ENCODE results near the gene SLC22A13.

Gene SLC22A13, protein sequence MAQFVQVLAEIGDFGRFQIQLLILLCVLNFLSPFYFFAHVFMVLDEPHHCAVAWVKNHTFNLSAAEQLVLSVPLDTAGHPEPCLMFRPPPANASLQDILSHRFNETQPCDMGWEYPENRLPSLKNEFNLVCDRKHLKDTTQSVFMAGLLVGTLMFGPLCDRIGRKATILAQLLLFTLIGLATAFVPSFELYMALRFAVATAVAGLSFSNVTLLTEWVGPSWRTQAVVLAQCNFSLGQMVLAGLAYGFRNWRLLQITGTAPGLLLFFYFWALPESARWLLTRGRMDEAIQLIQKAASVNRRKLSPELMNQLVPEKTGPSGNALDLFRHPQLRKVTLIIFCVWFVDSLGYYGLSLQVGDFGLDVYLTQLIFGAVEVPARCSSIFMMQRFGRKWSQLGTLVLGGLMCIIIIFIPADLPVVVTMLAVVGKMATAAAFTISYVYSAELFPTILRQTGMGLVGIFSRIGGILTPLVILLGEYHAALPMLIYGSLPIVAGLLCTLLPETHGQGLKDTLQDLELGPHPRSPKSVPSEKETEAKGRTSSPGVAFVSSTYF

GRCh38 chr3:38265604-38266307, at the start of gene SLC22A13:
SLC22A13 (plus strand) TSS chr3:38265812; CDS start chr3:38265861, 49 bp downstream.
- TF ChIP-seq, protein P1, sequence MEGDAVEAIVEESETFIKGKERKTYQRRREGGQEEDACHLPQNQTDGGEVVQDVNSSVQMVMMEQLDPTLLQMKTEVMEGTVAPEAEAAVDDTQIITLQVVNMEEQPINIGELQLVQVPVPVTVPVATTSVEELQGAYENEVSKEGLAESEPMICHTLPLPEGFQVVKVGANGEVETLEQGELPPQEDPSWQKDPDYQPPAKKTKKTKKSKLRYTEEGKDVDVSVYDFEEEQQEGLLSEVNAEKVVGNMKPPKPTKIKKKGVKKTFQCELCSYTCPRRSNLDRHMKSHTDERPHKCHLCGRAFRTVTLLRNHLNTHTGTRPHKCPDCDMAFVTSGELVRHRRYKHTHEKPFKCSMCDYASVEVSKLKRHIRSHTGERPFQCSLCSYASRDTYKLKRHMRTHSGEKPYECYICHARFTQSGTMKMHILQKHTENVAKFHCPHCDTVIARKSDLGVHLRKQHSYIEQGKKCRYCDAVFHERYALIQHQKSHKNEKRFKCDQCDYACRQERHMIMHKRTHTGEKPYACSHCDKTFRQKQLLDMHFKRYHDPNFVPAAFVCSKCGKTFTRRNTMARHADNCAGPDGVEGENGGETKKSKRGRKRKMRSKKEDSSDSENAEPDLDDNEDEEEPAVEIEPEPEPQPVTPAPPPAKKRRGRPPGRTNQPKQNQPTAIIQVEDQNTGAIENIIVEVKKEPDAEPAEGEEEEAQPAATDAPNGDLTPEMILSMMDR (conservative IDR thresholded peaks at IDR 0.05; ENCODE audit: low read depth, low read length) = no peak
- no peak within 1 kb of the TSS for H3K4me3 ChIP-seq (ENCODE audit: low read length)
- no peak for DNase-seq (ENCODE audit: low read depth)

DNA sequence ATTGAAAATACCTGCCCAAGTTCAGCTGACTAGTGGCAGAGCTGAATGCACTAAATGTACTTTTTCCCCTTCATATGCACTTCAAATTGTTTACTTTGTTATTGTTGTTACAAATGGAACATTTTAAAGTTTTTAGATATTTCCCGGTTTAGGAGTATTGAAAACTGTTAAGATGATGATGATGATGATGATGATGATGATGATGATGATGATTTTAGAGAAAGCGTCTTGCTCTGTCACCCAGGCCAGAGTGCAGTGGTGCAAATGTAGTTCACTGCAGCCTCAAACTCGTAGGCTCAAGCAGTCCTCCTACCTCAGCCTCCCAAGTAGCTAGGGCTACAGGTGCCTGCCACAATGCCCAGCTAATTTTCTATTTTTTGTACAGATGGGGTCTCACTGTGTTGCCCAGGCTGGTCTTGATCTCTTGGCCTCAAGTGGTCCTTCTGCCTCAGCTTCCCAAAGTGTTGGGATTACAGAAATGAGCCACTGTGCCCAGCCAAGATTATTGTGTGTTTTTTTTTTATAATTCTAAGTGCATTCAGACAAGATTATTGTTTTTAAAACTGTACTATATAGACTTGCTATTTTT, 45.9 kb upstream of the SLC22A13 start:
- DNase-seq (ENCODE audit: low read depth) = no peak
- no peak overlapping the region for H3K4me3 ChIP-seq (ENCODE audit: low read length)
- TF ChIP-seq, protein P1 (conservative IDR thresholded peaks at IDR 0.05; ENCODE audit: low read depth, low read length) = no peak

DNA sequence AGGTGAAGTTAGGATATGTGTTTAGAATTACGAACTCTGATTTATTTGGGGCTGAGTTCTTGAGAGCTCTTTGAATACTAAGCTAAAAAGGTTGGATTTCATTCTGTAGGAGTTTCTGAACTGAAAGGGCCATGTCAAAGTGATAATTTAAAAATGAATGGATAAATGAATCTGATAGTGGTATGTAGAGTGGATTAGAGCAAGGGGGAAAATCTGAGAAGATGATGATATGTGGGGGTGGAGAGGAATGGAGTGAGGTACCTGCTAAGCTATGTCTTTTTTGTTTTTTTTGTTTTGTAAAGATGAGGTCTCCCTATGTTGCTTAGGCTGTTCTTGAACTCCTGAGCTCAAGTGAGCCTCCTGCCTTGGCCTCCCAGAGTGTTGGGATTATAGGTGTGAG, 44.6 kb upstream of the SLC22A13 start:
- no peak for DNase-seq (ENCODE audit: low read depth)
- TF ChIP-seq, protein P1 (conservative IDR thresholded peaks at IDR 0.05; ENCODE audit: low read depth, low read length) = no peak

DNA sequence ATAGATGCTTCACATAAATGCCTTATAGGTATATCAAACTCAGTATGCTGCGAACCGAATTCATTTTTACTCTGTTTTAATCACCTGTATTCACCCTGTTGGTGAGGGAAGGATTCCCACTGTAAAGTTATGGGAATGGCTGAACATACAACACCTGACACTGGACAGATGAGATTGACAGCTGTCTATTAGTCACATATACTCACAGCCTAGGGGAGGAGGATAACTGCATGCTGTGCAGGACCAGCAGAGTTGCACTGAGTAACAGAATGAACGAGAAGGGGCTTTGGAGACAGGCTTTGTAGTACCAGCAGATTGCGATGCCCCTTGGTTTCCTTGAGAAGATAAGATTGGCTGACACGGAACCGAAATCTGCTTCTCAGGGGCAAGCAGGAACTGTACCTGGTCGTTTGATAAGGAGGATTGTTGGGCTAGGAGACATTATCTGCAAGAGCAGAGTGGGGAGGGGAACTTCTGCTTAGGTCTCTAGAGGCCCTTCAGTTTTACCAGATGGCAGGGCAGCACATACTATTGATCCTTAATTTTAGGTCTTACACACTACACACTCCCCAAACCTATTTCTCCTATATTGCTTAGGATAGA, 43.5 kb upstream of the SLC22A13 start:
- no peak overlapping the region for H3K4me3 ChIP-seq (ENCODE audit: low read length)
- DNase-seq (ENCODE audit: low read depth) = no peak
- TF ChIP-seq, protein P1 (conservative IDR thresholded peaks at IDR 0.05; ENCODE audit: low read depth, low read length) = no peak

More for the DNA sequence above, 44.6 kb upstream of the SLC22A13 start:
- H3K4me3 ChIP-seq (ENCODE audit: low read length) = no peak overlapping the region

GRCh38 chr3:38224357-38224756, 41.3 kb upstream of the SLC22A13 start:
- TF ChIP-seq, protein P1 (conservative IDR thresholded peaks at IDR 0.05; ENCODE audit: low read depth, low read length) = no peak
- DNase-seq (ENCODE audit: low read depth) = no peak
- H3K4me3 ChIP-seq (ENCODE audit: low read length) = no peak overlapping the region

GRCh38 chr3:38226273-38226672, 39.3 kb upstream of the SLC22A13 start:
- TF ChIP-seq, protein P1 (conservative IDR thresholded peaks at IDR 0.05; ENCODE audit: low read depth, low read length) = no peak
- DNase-seq (ENCODE audit: low read depth) = no peak
- no peak overlapping the region for H3K4me3 ChIP-seq (ENCODE audit: low read length)
